ENCODE measurements around the gene GALNT14.

Gene GALNT14

DNA sequence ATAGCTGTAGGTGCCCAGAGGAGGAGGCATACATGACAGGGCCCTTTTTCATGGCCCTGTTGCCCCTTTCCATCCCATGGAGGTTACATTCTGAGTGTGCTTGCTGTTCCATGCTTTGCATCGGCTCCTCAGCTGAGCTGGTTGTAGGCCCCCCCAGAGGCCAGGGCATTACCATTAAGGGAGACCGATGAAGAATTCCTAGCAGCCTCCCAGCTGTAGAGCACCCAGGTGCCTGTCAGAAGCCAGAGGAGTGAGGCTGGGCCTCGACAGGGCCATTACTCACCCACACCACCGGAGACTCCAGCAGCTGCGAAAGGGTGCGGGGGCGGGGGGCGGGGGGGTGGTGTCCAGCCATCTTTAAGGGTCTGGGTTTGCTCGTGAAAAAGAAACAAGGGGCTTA, 72.2 kb downstream of the GALNT14 start:
- no peaks in the 10 kb centered on the region for H3K9me3 Mint-ChIP-seq
- H3K36me3 Mint-ChIP-seq (ENCODE audit: low read depth), result no peaks in the 10 kb centered on the region
- peaks cover 3% of the 10 kb centered on the region for H3K27me3 Mint-ChIP-seq
- H3K27ac Mint-ChIP-seq, result no peak overlapping the region
- H3K4me1 Mint-ChIP-seq (ENCODE audit: low read depth), result no peaks in the 10 kb centered on the region
- no peak overlapping the region for H3K4me3 Mint-ChIP-seq
- DNase-seq, result no peak

DNA sequence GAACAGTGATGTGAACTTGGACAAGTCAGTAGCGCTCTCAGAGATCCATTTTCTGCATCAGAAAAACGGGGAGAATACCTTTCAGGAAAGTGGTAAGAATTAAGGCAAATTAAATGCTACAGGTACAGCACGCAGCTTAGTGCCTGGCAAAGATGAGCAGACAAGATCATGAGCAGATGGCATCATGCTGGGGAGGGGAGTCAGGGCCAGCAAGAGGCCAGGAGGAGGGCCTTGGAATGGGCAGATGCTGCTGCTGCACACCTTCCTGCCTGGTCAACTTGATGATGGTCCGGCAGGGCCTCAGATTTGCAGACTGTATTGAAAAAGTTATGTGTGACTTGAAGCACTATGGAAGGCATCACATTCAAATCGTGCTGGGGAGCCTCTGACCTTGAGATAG, 72.9 kb downstream of the GALNT14 start:
- Mint-ChIP-seq H3K9me3 (no peaks in the 10 kb centered on the region), H3K36me3 (ENCODE audit: low read depth) (no peaks in the 10 kb centered on the region), H3K27me3 (peaks cover 3% of the 10 kb centered on the region), H3K27ac (no peak overlapping the region), H3K4me1 (ENCODE audit: low read depth) (no peaks in the 10 kb centered on the region), H3K4me3 (no peak overlapping the region)
- no peak for DNase-seq

GRCh38 chr2:31060397-31060796, 77.8 kb downstream of the GALNT14 start:
- Mint-ChIP-seq H3K4me3 (no peak overlapping the region), H3K4me1 (ENCODE audit: low read depth) (no peaks in the 10 kb centered on the region), H3K27me3 (peaks cover 3% of the 10 kb centered on the region), H3K27ac (no peak overlapping the region), H3K9me3 (no peaks in the 10 kb centered on the region), H3K36me3 (ENCODE audit: low read depth) (no peaks in the 10 kb centered on the region)
- DNase-seq, result no peak

DNA sequence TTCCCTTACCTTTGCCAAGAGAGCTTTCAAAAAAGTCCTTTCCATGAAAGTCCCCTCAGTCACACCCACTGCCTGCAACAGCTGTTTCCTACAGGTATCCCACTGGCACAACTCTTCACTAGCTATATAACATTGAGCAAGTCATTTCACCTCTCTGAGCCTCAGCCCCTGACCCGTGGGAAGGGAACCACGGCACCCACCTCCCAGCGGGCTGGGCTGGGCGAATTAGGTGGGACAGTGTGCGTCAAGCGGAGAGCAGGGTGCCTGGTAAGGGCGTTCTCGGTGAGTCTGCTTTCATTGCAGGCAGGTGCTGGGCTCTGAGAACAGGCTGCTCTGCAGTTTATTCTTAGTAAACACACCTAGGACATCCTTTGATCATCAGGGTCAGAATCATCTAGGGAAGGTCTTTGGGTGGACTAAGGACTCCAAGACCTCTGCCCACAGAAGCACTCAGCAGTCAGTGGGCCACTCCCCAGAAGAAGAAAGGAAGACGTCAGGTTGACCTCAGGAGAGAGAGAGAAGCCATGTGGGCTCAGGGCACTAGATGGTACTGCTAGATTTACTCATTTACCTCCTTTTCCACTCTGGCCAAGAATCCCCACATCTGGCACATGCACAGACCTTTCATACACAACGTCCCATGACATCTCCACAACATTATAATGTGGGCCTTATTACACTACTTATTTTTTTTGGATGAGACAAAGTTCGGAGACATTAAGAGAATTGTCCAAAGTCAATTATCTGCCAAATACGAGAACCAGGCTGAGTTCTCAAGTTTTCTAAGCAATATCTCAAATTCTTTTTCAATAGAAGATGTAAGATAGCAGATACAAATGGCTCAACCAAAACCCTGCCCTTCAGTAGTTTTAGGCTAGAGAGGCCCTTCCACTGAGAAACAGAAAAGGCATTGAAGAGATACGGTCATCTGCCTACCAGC, 79.9 kb downstream of the GALNT14 start:
- H3K36me3 Mint-ChIP-seq (ENCODE audit: low read depth), result no peaks in the 10 kb centered on the region
- H3K27me3 Mint-ChIP-seq, result peaks cover 3% of the 10 kb centered on the region
- H3K27ac Mint-ChIP-seq, result no peak overlapping the region
- DNase-seq, result no peak
- H3K9me3 Mint-ChIP-seq, result no peaks in the 10 kb centered on the region
- no peak overlapping the region for H3K4me3 Mint-ChIP-seq
- no peaks in the 10 kb centered on the region for H3K4me1 Mint-ChIP-seq (ENCODE audit: low read depth)

- Mint-ChIP-seq H3K9me3 (no peaks in the 10 kb centered on the region), H3K27ac (no peak overlapping the region)
Measured at GRCh38 chr2:31057691-31058090, 80.5 kb downstream of the GALNT14 start.

DNA sequence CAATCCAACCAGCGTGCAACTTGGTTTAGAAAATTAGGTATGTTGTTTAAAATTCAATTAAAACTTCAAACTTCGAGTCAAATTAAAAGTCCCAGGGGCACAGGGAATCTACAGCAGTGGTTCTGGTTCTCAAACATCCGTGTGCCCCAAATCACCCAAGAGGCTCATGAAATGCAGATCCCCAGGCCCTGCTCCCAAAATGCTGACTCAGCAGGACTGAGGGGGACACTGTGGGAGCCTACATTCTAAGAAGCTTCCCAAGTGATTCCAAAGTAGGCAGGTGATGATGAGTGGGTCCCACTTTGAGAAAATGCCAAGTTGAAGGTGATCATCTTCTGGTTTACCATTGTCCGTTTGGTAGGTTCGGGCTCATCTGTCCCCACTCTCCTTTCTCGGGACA, 82.3 kb downstream of the GALNT14 start:
- peaks cover 4% of the 10 kb centered on the region for H3K4me1 Mint-ChIP-seq (ENCODE audit: low read depth)
- no peaks in the 10 kb centered on the region for H3K27me3 Mint-ChIP-seq
- no peak overlapping the region for H3K4me3 Mint-ChIP-seq
- no peaks in the 10 kb centered on the region for H3K36me3 Mint-ChIP-seq (ENCODE audit: low read depth)
- no peaks in the 10 kb centered on the region for H3K9me3 Mint-ChIP-seq
- DNase-seq, result no peak
- no peak overlapping the region for H3K27ac Mint-ChIP-seq

More at GRCh38 chr2:31057691-31058090, 80.5 kb downstream of the GALNT14 start:
- no peak for DNase-seq
- H3K4me1 Mint-ChIP-seq (ENCODE audit: low read depth), result no peaks in the 10 kb centered on the region
- H3K36me3 Mint-ChIP-seq (ENCODE audit: low read depth), result no peaks in the 10 kb centered on the region
- H3K27me3 Mint-ChIP-seq, result peaks cover 3% of the 10 kb centered on the region
- no peak overlapping the region for H3K4me3 Mint-ChIP-seq

GRCh38 chr2:31054842-31055388, 83.3 kb downstream of the GALNT14 start:
- H3K27me3 Mint-ChIP-seq, result no peaks in the 10 kb centered on the region
- no peak overlapping the region for H3K27ac Mint-ChIP-seq
- H3K4me3 Mint-ChIP-seq, result no peak overlapping the region
- no peaks in the 10 kb centered on the region for H3K9me3 Mint-ChIP-seq
- DNase-seq, result no peak
- H3K4me1 Mint-ChIP-seq (ENCODE audit: low read depth), result peaks cover 4% of the 10 kb centered on the region
- H3K36me3 Mint-ChIP-seq (ENCODE audit: low read depth), result no peaks in the 10 kb centered on the region

DNA sequence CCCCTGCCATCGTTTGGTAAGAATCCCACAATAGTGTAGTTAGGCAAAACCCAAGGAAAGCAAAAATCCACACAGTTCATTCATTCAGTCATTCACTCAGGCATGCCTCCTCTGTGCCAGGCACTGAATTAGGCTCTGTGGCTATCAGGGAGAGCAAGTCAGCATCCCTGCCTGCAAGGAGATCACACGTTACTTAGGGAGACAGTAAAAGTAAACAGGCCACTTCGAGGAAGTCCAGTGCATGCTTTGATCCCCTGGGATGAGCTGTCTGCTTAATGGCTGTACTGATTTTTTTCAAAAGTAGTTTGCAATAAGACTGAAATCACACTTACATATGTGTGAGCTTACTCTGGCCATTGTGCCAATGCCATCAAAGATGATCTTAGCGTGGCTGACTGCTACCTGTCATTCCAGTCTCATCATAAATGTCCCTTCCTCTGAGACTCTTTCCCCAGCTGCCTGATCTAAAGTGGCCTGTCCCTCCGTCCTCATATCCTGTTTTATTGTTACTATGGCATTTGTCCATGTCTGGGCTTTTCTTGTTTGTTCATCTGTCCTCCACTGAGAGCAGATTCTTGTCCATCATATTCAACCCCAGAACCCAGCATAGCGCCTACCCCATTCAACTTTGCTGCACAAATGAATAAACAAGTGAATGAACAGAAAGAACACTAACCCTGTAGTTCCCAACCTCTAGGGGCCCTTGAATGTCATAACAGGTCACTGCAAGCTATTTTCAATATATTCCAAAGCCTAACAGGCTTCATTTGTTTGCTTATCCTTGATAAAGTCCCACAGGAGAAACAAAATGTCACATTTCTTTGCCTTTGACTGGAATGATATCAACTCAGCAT, 84.1 kb downstream of the GALNT14 start:
- H3K9me3 Mint-ChIP-seq, result no peaks in the 10 kb centered on the region
- no peak overlapping the region for H3K27ac Mint-ChIP-seq
- DNase-seq, result no peak
- H3K4me3 Mint-ChIP-seq, result no peak overlapping the region
- no peaks in the 10 kb centered on the region for H3K36me3 Mint-ChIP-seq (ENCODE audit: low read depth)
- H3K4me1 Mint-ChIP-seq (ENCODE audit: low read depth), result peaks cover 4% of the 10 kb centered on the region
- H3K27me3 Mint-ChIP-seq, result no peaks in the 10 kb centered on the region

DNA sequence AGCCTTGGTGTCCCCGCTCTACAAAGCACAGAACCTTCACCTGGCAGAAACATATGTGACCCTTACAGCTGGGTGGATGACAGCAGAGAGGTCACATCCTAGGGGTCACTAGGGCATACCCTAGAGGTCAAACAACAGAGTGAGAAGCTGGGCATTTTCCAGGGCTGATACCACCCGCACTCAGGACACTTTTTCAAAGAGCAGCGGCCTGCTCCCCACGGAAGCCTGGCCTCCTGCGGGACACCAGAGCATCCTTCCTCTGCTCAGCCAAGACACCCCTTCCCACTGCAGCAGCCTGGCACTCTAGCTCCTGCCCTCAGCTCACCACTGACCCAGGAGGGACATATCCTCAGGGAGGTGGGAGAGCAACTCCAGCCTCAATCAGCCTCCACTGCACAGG, 86.0 kb downstream of the GALNT14 start:
- no peak for DNase-seq
- no peaks in the 10 kb centered on the region for H3K9me3 Mint-ChIP-seq
- peaks cover 4% of the 10 kb centered on the region for H3K4me1 Mint-ChIP-seq (ENCODE audit: low read depth)
- H3K36me3 Mint-ChIP-seq (ENCODE audit: low read depth), result no peaks in the 10 kb centered on the region
- no peak overlapping the region for H3K4me3 Mint-ChIP-seq
- peaks cover 5% of the 10 kb centered on the region for H3K27me3 Mint-ChIP-seq
- H3K27ac Mint-ChIP-seq, result no peak overlapping the region

DNA sequence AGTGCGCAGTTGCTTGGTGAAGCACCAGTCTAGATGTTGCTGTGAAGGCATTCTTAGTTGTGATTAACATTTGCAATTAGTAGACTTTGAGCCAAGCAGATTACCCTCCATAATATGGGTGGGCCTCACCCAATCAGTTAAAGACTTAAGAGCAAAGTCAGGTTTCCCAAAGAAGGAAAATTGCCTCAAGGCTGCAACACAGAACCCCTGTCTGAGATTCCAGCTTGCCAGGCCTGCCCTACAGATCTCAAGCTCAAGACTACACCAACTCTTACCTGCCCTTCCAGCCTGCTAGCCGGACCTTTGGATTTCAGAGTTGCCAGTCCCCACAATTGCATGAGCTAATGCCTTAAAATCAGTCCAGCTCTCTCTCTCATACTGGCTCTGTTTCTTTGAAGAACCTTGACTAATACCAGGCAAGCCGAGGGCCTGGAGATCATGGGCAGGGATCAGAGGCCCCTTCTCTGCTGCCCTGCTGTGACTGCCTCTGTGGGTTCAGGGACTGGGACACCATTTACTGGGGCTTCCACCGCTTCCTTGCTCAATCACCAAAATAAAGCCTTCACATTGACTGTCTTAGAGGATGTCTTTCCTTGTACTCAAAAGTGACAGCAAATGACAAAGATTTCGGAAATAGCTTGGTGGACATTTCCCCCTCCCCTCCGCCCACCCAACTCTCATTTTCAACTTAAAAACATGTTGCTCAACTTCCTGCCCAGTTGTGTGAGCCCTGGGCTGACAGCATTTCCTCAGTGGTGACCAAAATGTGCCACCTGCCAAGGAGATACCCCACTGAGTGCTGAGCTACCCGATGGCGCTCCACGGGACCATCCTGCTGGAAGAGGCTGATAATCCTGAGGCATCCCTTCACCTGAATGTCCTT, 86.7 kb downstream of the GALNT14 start:
- H3K27ac Mint-ChIP-seq, result no peak overlapping the region
- H3K4me3 Mint-ChIP-seq, result no peak overlapping the region
- peaks cover 5% of the 10 kb centered on the region for H3K27me3 Mint-ChIP-seq
- no peaks in the 10 kb centered on the region for H3K9me3 Mint-ChIP-seq
- peaks cover 4% of the 10 kb centered on the region for H3K4me1 Mint-ChIP-seq (ENCODE audit: low read depth)
- H3K36me3 Mint-ChIP-seq (ENCODE audit: low read depth), result no peaks in the 10 kb centered on the region
- no peak for DNase-seq

DNA sequence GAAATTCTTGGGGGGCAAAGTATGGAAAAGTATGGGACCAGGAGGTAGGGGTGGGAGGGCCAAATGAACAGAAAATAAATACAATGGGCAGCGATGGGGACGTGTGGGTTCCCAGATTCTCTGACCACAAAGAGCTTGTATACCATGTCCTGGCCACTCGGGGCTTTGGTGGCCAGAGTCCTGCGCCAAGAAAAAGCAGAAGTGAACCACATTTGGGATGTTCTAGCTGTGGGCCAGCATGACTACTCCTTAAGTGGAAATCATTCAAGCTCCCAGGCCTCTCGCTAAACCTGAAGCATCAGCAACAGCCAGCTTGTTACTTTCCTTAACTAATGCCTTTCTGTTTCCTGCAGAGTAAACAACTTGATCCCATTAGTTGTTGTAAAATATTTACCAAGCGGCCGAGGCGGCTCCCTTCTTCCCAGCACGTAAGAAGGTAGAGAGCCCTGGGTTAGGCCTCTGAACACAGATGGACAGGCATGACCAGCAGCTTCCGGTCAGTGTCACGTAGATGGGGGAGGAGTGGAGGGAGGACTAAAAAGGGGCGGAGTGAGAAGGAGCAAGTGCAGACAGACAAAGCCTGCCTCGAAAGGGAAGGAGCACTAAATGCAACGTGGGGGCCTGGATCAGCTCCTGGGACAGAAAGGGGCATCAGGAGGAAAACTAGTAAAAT, 88.2 kb downstream of the GALNT14 start:
- no peak for DNase-seq
- Mint-ChIP-seq H3K4me3 (no peak overlapping the region), H3K4me1 (ENCODE audit: low read depth) (peaks cover 4% of the 10 kb centered on the region), H3K9me3 (no peaks in the 10 kb centered on the region), H3K27ac (no peak overlapping the region), H3K36me3 (ENCODE audit: low read depth) (no peaks in the 10 kb centered on the region), H3K27me3 (peaks cover 5% of the 10 kb centered on the region)

DNA sequence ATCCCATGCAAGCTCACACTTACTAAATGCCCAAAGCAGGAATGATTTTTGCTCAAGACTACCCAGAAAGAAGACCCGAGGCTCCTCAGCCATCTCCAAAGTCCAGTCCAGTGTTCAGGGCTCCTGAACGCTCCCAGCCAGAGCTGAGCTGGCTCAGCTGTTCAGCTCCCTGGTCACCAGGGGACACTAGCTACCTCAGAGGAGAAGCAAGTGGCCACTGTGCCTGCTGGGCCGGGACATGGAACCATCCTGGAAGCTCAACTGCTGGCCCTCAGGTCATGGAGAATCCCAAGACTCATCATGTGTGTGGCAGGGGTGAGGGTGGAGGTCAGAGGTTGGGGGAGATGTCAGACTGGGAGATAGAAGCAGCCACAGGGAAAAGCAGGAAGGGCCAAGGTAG, 89.0 kb downstream of the GALNT14 start:
- Mint-ChIP-seq H3K27me3 (peaks cover 8% of the 10 kb centered on the region), H3K9me3 (no peaks in the 10 kb centered on the region), H3K27ac (no peak overlapping the region), H3K4me1 (ENCODE audit: low read depth) (peaks cover 4% of the 10 kb centered on the region), H3K4me3 (no peak overlapping the region), H3K36me3 (ENCODE audit: low read depth) (no peaks in the 10 kb centered on the region)
- no peak for DNase-seq

DNA sequence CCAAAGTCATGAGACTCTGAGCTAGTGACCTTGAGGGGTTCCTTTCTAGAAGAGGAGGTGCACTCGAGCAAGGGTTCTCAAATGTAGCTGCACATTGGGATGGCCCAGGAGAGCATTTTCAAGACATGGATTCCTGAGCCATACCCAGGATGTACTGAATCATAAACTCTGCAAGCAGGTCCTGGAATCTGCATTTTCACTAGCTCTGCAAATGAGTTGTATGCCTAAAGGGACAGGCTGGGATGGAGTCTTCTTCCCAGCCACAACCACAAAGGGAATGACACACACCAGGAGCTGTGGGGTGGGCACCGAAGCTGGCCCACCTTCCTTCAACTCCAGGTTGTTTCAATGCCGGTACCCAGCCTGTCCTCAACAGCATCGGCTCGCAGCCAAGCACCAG, 90.6 kb downstream of the GALNT14 start:
- DNase-seq, result no peak
- Mint-ChIP-seq H3K27ac (no peak overlapping the region), H3K27me3 (peaks cover 8% of the 10 kb centered on the region), H3K4me3 (no peak overlapping the region), H3K9me3 (no peaks in the 10 kb centered on the region), H3K36me3 (ENCODE audit: low read depth) (no peaks in the 10 kb centered on the region), H3K4me1 (ENCODE audit: low read depth) (peaks cover 4% of the 10 kb centered on the region)
